Astrocyte of the cerebellum (primary cell): Measurements from ENCODE around the gene MUC15.
"Not testable (repeated sequence)": the region's sequence is repeated elsewhere in the genome, so short reads cannot be mapped to it uniquely, and the experiment has no call there.

Experiments
- DNase-seq: peaks from one replicate; pipeline ENCODE4 v3.0.0-alpha.2; 2011; ENCODE audit warnings: low read depth
- H3K4me3 ChIP-seq: 2 replicates; pipeline ENCODE4 v1.5.1; 2011; ENCODE audit warnings: mild to moderate bottlenecking, low read depth, low read length, moderate library complexity
- in situ Hi-C: cut with HindIII; loops from 2 replicates; pipeline ENCODE4 v1.10.0; 2017; ENCODE audit warnings: low sequenced_read_pairs
- TF ChIP-seq, protein P1 (sequence below): IDR thresholded peaks from 2 replicates; pipeline ENCODE4 v1.5.1; 2012; ENCODE audit warnings: low read length, low read depth, moderate library complexity, mild to moderate bottlenecking; ENCODE audit errors: missing control alignments

The MUC15 gene

DNA sequence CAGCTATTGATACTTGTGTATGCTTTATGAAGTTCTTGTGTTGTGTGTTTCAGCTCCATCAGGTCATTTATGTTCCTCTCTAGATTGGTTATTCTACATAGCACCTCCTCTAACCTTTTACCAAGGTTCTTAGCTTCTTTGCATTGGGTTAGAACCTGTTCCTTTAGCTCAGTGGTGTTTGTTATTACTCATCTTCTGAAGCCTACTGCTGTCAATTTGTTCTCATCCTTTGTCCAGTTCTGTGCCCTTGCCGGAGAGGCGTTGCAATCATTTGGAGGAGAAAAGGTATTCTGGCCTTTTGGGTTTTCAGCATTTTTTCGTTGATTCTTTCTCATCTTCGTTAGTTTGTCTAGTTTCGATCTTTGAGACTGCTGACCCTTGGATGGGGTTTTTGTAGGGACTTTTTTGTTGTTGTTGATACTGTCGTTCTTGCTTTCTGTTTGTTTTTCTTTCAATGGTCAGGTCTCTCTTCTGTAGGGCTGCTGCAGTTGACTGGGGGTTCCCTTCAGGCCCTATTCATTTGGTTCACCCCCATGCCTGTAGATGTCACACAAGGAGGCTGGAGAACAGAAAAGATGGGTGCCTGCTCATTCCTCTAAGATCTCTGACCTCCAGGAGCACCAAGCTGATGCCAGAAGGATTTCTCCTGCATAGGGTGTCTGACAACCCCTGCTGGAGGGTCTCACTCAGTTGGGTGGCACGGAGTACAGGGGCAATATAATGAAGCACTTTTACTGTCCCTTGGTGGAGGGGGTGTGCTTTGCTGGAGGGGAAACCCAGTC lies 35.9 kb upstream of the MUC15 start:
- no peak for DNase-seq
- in situ Hi-C loops: no loop called here

DNA sequence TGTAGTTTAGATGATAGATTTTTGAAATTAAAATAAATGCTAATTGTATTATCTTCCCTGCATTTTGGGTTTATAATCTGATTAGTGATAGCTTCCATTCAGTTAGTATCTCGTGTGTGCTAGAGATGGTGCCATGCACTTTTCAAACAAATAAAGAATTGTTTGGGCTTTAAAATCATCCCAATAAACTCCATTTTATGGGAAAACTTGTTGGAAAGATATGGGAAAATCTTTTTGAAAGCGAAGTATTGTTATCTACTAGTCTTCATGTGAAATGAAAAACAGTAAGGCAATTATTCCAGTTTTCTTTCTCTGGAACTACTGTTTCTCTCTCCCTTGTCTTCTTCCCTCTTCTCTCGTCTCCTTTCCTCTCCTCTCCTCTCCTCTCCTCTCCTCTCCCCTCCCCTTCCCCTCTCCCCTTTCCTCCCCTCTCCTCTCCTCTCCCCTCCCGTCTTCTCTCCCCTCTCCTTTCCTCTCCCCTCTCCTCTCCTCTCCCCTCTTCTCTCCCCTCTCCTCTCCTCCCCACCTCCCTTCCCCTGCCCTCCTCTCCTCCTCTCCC lies 27.9 kb upstream of the MUC15 start:
- TF ChIP-seq, protein P1, sequence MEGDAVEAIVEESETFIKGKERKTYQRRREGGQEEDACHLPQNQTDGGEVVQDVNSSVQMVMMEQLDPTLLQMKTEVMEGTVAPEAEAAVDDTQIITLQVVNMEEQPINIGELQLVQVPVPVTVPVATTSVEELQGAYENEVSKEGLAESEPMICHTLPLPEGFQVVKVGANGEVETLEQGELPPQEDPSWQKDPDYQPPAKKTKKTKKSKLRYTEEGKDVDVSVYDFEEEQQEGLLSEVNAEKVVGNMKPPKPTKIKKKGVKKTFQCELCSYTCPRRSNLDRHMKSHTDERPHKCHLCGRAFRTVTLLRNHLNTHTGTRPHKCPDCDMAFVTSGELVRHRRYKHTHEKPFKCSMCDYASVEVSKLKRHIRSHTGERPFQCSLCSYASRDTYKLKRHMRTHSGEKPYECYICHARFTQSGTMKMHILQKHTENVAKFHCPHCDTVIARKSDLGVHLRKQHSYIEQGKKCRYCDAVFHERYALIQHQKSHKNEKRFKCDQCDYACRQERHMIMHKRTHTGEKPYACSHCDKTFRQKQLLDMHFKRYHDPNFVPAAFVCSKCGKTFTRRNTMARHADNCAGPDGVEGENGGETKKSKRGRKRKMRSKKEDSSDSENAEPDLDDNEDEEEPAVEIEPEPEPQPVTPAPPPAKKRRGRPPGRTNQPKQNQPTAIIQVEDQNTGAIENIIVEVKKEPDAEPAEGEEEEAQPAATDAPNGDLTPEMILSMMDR: no peak
- in situ Hi-C loops: no loop called here
- no peak overlapping the region for H3K4me3 ChIP-seq

More for the DNA sequence above, 35.9 kb upstream of the MUC15 start:
- TF ChIP-seq, protein P1: no peak
- H3K4me3 ChIP-seq: no peak overlapping the region

DNA sequence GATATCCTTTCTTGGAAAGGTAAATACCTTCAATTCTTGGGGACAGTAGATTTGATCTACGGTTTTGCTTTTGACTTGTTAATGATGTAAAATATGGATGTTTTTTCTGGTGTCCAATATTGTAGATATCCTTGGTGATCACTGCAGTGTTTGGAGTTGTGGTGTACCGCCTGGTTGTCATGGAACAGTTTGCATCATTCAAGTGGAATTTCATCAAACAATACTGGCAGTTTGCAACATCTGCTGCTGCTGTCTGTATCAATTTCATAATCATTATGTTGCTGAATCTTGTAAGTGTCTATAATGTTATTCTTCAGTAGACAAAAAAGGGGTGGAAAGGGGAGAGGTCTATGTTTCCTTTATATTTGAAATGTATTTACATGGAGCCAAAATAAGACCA lies 27.4 kb upstream of the MUC15 start:
- no peak overlapping the region for H3K4me3 ChIP-seq
- TF ChIP-seq, protein P1: no peak
- peak; percentile 13 for DNase-seq
- in situ Hi-C loops: no loop called here

More for the DNA sequence above, 27.9 kb upstream of the MUC15 start:
- DNase-seq: no peak

DNA sequence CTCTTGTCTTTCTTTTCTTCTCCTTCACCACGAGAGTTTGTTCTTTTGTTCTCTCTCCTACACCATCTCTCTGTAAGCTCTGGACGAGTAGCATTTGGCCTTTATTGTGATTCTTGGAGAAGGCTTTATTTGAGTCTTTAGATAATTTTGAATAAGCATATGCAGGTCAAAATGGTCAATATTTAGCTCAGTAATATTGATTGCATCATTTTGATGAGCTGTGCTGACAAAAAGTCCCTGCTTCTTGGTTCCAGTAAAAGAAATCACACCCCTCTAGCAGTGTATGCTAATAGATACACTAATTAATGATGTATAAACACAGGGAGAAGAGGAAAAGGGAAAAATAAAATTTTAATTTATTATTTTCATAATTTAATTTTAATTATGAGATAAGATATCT lies 25.8 kb upstream of the MUC15 start:
- TF ChIP-seq, protein P1: no peak
- DNase-seq: no peak
- H3K4me3 ChIP-seq: no peak overlapping the region
- in situ Hi-C loops: no loop called here

DNA sequence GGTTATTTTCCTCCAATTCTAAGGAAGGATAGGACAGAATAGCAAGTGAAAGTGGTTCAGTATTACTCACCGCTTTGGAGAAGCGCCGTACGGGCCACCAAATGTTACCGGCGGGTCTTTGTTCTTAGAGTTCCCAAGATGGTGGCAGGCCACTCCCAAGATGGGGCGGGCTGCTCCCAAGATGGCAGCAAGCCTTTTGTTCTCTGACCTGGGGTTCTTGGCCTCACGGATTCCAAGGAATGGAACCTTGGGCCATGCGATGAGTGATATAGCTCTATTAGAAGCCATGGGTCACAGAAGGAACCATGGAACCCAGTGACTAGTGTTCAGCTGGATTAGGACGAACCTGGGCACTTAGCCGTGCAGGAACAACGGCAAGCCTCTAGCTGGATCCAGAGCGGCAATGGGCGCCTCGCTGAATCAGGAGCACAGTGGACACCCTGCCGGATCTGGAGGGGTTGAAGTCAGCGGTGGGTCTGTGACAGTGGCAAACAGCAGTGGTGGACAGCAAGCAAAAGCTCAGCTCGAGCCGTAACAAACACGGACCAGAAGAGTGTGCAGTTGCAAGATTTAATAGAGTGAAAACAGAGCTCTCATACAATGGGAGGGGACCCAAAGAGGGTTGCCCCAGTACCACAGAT lies 25.1 kb upstream of the MUC15 start:
- in situ Hi-C loops, H3K4me3 ChIP-seq, DNase-seq: not testable (repeated sequence)

DNA sequence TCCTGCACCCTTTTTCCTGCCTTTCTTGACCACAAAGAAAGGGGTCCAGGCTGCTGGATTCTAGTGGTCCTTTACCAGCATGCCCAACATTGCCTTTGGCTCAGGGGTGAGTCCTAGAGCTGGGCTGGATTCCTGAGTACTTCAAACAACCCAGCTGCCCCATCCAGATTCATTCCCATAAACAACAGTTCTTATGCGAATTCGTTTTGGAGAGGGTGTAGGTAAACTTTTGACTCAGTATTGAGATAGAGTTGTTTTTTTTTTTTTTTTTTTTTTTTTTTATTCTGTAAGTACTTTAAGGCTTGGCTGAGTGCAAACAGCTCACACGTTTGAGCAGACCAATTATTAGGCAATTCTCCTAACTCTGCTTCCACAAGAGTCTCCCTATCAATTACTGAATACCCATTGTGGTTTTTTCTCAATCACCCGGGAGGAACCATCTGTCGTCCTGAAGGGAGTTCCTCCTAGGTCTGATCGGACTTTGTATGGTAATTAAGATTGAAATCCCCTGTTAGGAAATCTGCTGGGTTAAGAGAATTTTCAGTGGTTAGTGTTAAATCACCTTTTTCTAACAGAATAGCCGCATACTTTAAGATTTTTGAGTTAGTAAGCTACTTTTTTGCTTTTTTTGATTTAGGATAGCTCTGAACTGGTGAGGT lies 23.3 kb upstream of the MUC15 start:
- DNase-seq, in situ Hi-C loops, H3K4me3 ChIP-seq: not testable (repeated sequence)

DNA sequence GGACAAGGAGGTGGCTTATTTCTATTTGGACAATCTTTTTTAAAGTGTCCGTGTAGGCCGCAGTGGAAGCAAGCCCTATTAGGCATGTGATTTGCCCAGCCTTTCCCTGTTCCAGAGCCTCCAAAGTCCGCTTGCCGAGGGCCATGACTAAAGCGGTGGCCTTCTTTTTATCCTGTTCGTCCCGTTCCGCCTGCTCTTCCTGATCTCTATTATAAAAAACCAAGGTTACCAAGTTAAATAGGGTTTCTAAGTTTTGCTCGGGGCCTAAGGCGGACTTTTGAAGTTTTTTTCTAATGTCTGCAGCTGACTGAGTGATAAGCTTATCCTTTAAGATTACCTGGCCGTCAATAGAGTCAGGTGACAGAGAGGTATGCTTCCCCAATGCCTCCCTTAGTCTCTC lies 21.6 kb upstream of the MUC15 start:
- TF ChIP-seq, protein P1: no peak
- in situ Hi-C loops: no loop called here
- H3K4me3 ChIP-seq: no peak overlapping the region
- DNase-seq: no peak
